ENCODE measurements around the gene GTF2F1.

DNA sequence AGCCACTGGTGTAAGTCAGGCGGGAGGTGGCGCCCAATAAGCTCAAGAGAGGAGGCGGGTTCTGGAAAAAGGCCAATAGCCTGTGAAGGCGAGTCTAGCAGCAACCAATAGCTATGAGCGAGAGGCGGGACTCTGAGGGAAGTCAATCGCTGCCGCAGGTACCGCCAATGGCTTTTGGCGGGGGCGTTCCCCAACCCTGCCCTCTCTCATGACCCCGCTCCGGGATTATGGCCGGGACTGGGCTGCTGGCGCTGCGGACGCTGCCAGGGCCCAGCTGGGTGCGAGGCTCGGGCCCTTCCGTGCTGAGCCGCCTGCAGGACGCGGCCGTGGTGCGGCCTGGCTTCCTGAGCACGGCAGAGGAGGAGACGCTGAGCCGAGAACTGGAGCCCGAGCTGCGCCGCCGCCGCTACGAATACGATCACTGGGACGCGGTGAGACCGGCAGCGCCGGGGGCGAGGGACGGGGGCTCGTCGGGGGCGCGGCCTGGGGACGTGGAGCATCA lies 20.3 kb downstream of the GTF2F1 start, which contains the start of gene ALKBH7:
- TF ChIP-seq CTCF (IDR thresholded peaks at IDR 0.05) (no peak), POLR2A (IDR thresholded peaks at IDR 0.05) (peak in 1 of 2 donors; percentile 84)

All from thyroid gland (tissue), 4 donors.